Astrocyte of the cerebellum (primary cell): ENCODE data around the gene SRRM5.

Source experiments
- DNase-seq: peaks from one replicate; pipeline ENCODE4 v3.0.0-alpha.2; 2011; ENCODE audit warnings: low read depth
- H3K4me3 ChIP-seq: 2 replicates; pipeline ENCODE4 v1.5.1; 2011; ENCODE audit warnings: mild to moderate bottlenecking, low read depth, low read length, moderate library complexity
- in situ Hi-C: cut with HindIII; loops from 2 replicates; pipeline ENCODE4 v1.10.0; 2017; ENCODE audit warnings: low sequenced_read_pairs
- TF ChIP-seq, protein P1 (sequence below): IDR thresholded peaks from 2 replicates; pipeline ENCODE4 v1.5.1; 2012; ENCODE audit warnings: low read length, low read depth, moderate library complexity, mild to moderate bottlenecking; ENCODE audit errors: missing control alignments

SRRM5 gene

DNA sequence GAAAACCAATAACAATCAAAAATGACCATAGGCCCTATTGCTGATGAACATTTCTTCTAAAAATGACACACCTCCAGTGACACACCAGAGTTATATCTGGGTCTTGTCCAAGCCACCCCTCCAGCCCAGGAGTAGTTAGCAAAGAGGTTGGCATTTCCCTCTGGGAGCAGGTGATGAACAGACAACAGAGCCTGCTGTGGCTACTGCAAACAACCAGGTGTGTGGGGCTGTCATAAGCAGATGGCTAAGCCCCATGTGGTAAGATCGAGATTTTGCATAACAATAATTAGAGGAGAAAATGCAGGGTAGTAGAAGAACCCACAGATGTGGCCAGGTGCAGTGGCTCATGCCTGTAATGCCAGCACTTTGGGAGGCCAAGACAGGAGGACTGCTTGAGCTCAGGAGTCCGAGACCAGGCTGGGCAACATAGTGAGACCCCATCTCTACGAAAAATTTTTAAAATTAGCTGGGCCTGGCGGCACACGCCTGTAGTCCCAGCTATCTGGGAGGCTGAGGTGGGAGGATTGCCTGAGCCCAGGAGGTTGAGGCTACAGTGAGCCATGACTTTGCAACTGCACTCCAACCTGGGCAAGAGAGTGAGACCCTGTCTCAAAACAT lies 41.6 kb upstream of the SRRM5 start:
- TF ChIP-seq, protein P1, sequence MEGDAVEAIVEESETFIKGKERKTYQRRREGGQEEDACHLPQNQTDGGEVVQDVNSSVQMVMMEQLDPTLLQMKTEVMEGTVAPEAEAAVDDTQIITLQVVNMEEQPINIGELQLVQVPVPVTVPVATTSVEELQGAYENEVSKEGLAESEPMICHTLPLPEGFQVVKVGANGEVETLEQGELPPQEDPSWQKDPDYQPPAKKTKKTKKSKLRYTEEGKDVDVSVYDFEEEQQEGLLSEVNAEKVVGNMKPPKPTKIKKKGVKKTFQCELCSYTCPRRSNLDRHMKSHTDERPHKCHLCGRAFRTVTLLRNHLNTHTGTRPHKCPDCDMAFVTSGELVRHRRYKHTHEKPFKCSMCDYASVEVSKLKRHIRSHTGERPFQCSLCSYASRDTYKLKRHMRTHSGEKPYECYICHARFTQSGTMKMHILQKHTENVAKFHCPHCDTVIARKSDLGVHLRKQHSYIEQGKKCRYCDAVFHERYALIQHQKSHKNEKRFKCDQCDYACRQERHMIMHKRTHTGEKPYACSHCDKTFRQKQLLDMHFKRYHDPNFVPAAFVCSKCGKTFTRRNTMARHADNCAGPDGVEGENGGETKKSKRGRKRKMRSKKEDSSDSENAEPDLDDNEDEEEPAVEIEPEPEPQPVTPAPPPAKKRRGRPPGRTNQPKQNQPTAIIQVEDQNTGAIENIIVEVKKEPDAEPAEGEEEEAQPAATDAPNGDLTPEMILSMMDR, result no peak
- DNase-seq, result no peak
- H3K4me3 ChIP-seq, result no peak overlapping the region
- in situ Hi-C loops, result no loop called here

DNA sequence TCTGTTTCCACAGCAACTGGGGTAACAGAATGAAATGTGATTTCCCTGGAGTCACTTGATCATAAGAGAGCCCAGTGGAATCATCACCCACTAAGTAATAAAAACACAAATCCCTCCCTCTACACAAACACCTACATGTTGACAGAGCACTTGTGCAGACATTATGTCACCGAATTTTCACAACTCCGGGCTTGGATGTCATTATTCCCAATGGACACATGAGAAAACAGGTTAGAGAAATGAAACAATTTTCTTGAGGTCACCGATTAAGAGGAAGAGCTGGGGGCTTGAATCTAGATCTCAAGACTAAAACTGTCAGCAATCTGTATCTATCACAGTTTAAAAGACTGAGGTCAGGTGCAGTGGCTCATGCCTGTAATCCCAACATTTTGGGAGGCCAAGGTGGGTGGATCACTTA lies 39.7 kb upstream of the SRRM5 start:
- no peak overlapping the region for H3K4me3 ChIP-seq
- DNase-seq, result no peak
- TF ChIP-seq, protein P1, result no peak
- in situ Hi-C loops, result no loop called here

DNA sequence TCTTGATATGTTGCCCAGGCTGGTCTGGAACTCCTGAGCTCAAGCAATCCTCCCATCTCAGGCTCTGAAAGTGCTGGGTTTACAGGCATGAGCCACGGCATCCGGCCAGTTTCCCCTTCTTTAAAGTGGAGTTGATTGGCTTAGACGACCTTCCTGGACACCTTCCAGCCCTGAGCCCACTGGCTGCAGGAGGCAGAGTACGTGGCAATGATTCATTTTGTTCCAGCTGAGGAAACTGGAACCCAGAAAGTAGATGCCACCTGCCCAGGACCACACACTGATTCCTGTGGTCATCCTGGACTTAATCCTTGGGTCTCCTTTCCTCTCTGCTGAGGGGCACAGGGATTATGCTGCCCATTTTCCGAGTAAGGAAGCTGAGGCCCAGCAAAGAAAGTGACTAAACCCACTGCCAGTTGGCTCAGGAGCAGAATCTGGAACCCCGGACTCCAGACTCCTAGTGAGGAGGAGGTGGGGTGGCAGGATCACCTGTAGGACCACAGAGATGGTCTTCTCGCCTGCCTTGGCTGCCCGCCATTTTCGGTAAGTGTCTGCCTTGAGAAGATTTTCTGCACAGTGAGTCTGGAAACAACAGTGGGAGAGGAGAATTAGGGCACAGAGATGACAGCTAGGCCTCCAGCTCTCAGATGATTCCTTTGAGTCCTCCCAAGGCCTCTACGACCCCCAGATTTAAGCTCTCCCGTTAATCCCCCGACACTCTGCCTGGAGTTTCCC lies 37.3 kb upstream of the SRRM5 start:
- H3K4me3 ChIP-seq, result peak overlapping the region; percentile 93
- TF ChIP-seq, protein P1, result no peak
- DNase-seq, result no peak
- in situ Hi-C loops, result no loop called here

DNA sequence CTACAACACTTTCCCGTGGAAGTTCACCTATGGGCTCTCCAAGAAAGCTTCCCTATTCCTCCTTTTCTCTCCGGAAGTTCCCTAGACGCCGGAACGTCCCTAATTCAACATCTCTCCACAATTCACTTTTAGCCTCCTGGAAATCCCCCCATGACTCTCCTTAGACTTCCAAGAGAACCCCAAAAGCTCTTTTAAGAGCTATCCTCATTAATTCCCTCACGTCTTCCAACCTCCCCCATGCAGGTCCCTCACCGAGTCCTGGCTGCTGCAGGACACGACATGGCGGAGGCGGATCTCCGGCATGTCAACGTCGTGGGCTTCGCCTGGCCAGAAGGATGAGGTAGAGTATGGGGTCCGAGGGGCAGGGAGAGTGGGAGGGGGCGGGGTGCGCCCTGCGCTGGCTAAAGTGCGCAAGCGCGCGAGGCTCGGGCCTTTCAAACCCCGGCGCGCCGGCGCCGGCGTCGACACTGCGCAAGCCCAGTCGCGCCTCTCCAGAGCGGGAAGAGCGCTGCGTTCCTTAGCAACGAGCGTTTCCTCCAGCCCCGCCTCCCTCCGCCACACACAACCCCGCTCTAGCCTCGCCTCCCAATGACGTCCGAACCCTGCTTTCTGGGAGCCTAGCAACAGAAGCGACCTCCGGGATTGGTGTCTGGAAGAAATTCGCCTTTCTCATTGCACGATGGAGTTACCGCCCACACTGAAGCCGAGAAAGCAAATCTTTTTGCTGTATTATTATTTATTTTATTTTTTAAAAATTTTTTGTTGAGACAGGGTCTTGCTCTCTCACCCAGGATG lies 36.5 kb upstream of the SRRM5 start, which contains the start of the genes PINLYP and XRCC1:
TSS of gene PINLYP (plus strand) at position 646 of the 795 bp plus-strand sequence. CDS start 1,391 bp downstream, outside the sequence.
TSS of gene XRCC1 (minus strand) at position 372 of the 795 bp plus-strand sequence. CDS start at position 303, 69 bp downstream.
- in situ Hi-C loops, result no loop called here
- TF ChIP-seq, protein P1, result no peak
- DNase-seq, result peak; percentile 98
- peak within 1 kb of the TSS; percentile 93 for H3K4me3 ChIP-seq

DNA sequence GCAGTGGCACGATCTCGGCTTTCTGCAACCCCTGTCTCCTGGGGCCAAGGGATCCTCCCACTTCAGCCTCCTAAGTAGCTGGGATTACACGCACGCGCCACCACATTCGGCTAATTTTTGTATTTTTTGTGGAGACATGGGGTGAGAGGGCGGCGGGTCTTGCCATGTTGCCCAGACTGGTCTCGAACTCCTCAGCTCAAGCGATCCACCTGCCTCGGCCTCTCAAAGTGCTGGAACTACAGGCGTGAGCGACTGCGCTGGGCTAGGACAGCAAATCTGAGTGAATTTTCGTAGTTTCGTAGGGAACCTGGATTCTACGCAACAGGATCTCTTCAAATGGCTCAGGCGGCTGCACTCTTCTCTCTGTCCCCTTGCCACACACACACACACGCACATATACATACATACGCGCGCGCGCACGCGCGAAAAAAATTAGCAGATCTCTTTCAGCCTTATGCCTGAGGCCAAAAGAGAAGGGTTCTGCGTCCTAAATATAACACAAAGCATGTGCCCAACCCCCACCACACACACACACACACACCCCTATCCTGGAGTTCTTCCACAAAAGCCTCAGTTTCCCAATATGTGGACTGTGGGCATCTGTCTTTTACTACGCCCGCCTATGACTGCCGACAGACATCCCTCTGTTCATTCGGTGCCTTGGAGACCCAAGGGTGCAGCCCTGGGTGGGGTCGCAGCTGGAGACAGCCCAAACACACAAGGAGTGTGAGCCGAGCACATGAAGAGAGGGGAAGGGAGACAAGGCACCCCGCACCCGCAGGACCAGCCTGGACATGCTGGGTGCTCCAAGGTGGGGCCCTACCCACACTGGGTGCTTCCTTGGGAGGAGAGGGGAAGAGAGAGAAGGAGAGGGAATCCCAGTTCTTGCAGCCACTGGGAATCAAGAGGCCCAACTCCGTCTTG lies 35.7 kb upstream of the SRRM5 start:
- TF ChIP-seq, protein P1, result no peak
- DNase-seq, result no peak
- in situ Hi-C loops, result no loop called here
- peak overlapping the region; percentile 93 for H3K4me3 ChIP-seq
